HCT116 (cell line): ENCODE data around the gene SDF2L1.
"Not testable (repeated sequence)": the region's sequence is repeated elsewhere in the genome, so short reads cannot be mapped to it uniquely, and the experiment has no call there.

Source experiments
- CEBPB ChIP-seq: IDR thresholded peaks from 2 replicates; pipeline ENCODE4 v1.6.1; 2012; ENCODE audit warnings: low read depth
- CTCF ChIP-seq, 3 experiments: fragments of 200-600 bp in 1 of 3; sonication (generic) in 1 of 3; IDR thresholded peaks in 2 of 3; conservative IDR thresholded peaks in 1 of 3; 2 replicates each; pipeline ENCODE4 v1.5.1; 2012 to 2017; ENCODE audit warnings: low read depth in 2 of 3, low read length in 2 of 3, antibody characterized with exemption in 1 of 3, borderline replicate concordance in 1 of 3, control low read depth in 1 of 3, mild to moderate bottlenecking in 1 of 3, mixed read lengths in 1 of 3, mixed run types in 1 of 3, moderate library complexity in 1 of 3; ENCODE audit not compliant: insufficient read depth in 1 of 3
- EZH2phosphoT487 ChIP-seq: fragments of 200-600 bp; IDR thresholded peaks from 2 replicates; pipeline ENCODE4 v1.6.1; 2018; ENCODE audit warnings: antibody characterized with exemption, borderline replicate concordance
- JUND ChIP-seq: IDR thresholded peaks from 2 replicates; pipeline ENCODE4 v1.6.1; 2012
- MAX ChIP-seq: IDR thresholded peaks from 2 replicates; pipeline ENCODE4 v1.6.1; 2012
- POLR2AphosphoS5 ChIP-seq: IDR thresholded peaks from 2 replicates; pipeline ENCODE4 v1.6.1; 2011; ENCODE audit warnings: mild to moderate bottlenecking, low read depth, low read length, moderate library complexity
- TCF7L2 ChIP-seq: IDR thresholded peaks from 2 replicates; pipeline ENCODE4 v1.7.0; 2011; ENCODE audit warnings: borderline replicate concordance, inconsistent platforms; ENCODE audit not compliant: insufficient read depth, insufficient read length; ENCODE audit errors: extremely low read depth
- YY1 ChIP-seq: IDR thresholded peaks from 2 replicates; pipeline ENCODE4 v1.6.1; 2011; ENCODE audit warnings: low read length, low read depth, moderate library complexity, mild to moderate bottlenecking; ENCODE audit not compliant: insufficient replicate concordance; ENCODE audit errors: extremely low read depth
- ZNF274 ChIP-seq: fragments of 200-500 bp; sonication (Bioruptor generic); IDR thresholded peaks from 2 replicates; pipeline ENCODE4 v1.6.1; 2014; ENCODE audit warnings: mild to moderate bottlenecking, low read depth, low read length, inconsistent platforms

GRCh38 chr22:21678842-21679241 is 36.7 kb downstream of the SDF2L1 start:
- TF ChIP-seq EZH2phosphoT487; YY1; JUND; POLR2AphosphoS5; ZNF274; MAX; CEBPB; TCF7L2; CTCF (IDR thresholded peaks at IDR 0.05 in 2 of 3, conservative IDR thresholded peaks at IDR 0.05 in 1 of 3; ENCODE audit: borderline replicate concordance in 1 of 3, insufficient read depth in 1 of 3, low read depth in 2 of 3, low read length in 2 of 3): not testable (repeated sequence)
